K562 (cell line): Measurements from ENCODE around the gene EDRF1. TPM values are rescaled to one million over a fixed set of nuclear protein-coding genes. Genes with fewer than 3 reads are reported as not detected.

Experiments
- ATAC-seq: fragments of 200-7000 bp; cut with Tn5 transposase; 3 replicates; pipeline ENCODE4 v1.9.1; 2020; ENCODE audit warnings: moderate library complexity
- BruUV-seq: library from RNA; stranded (reverse); fragments of 400-500 nt; replicated peaks from 2 replicates; lab custom pipeline; 2021; lab: Mats Ljungman, UMichigan
- CTCF ChIA-PET: fragments of 300-600 bp; formaldehyde crosslinking; extraction: SDS; loops from one replicate; lab custom pipeline; 2021; ENCODE audit warnings: low intra/inter-chr PET ratio; lab: Yijun Ruan, JAX
- POLR2A ChIA-PET: fragments of 300-600, 350-650 bp; sonication (Branson Sonifier 250); formaldehyde crosslinking; extraction: SDS; loops from one replicate; lab custom pipeline; 2021; ENCODE audit warnings: antibody characterized with exemption, inconsistent platforms; lab: Yijun Ruan, JAX
- DNase-seq, 4 experiments: peaks; one replicate each; pipeline versions ENCODE4 v3.0.0 to v3.0.0-alpha.2; 2011 to 2018; ENCODE audit warnings: low spot score in 3 of 4, mixed read lengths in 3 of 4; ENCODE audit errors: extremely low read depth in 1 of 4
- FAIRE-seq: peaks from 2 replicates; lab custom pipeline; 2011; peaks lifted over from hg19 to GRCh38; lab: Jason Lieb, UNC
- H2AFZ ChIP-seq: 2 replicates; pipeline ENCODE4 v1.6.0; 2011; ENCODE audit warnings: low read depth, low read length, control low read depth, inconsistent platforms
- H3K27ac ChIP-seq: fragments of 200-600 bp; 3 replicates; pipeline ENCODE4 v1.8.0; 2011; ENCODE audit warnings: low read depth, mild to moderate bottlenecking, control low read depth, inconsistent platforms, low read length, moderate library complexity, mixed read lengths; ENCODE audit errors: extremely low read depth
- H3K27me3 ChIP-seq, 2 experiments: fragments of 300-600 bp in 1 of 2; 2 replicates in 1 of 2; 3 replicates in 1 of 2; pipeline versions ENCODE4 v1.6.0 to v1.8.0; 2011; ENCODE audit warnings: inconsistent platforms in 2 of 2, low read length in 2 of 2, mild to moderate bottlenecking in 1 of 2, mixed read lengths in 1 of 2, moderate library complexity in 1 of 2; ENCODE audit not compliant: control insufficient read depth in 2 of 2, insufficient read depth in 2 of 2
- H3K36me3 ChIP-seq: fragments of 300-600 bp; 3 replicates; pipeline ENCODE4 v1.8.0; 2011; ENCODE audit warnings: mild to moderate bottlenecking, low read length, inconsistent platforms; ENCODE audit not compliant: control insufficient read depth, insufficient read depth
- H3K4me1 ChIP-seq, 2 experiments: fragments of 200-600 bp in 1 of 2; replicated peaks in 1 of 2; 2 replicates in 1 of 2; 3 replicates in 1 of 2; pipeline versions ENCODE4 v1.5.1 to v1.8.0; 2011; ENCODE audit warnings: inconsistent platforms in 2 of 2, low read length in 2 of 2, mild to moderate bottlenecking in 1 of 2, mixed read lengths in 1 of 2, moderate library complexity in 1 of 2; ENCODE audit not compliant: control insufficient read depth in 2 of 2, insufficient read depth in 2 of 2
- H3K4me2 ChIP-seq: 2 replicates; pipeline ENCODE4 v1.6.1; 2011; ENCODE audit warnings: low read length, control low read depth, inconsistent platforms, mixed read lengths; ENCODE audit not compliant: insufficient read depth
- H3K4me3 ChIP-seq: fragments of 200-600 bp; sonication (generic), shearing (Covaris generic); 2 replicates; pipeline ENCODE4 v1.5.1; 2016; ENCODE audit warnings: control low read depth, inconsistent platforms
- H3K79me2 ChIP-seq: fragments of 200-600 bp; 3 replicates; pipeline ENCODE4 v1.8.0; 2011; ENCODE audit warnings: low read length, inconsistent platforms; ENCODE audit not compliant: control insufficient read depth, insufficient read depth
- H3K9ac ChIP-seq, 2 experiments: 2 replicates each; pipeline versions ENCODE4 v1.6.0 to v1.6.1; 2011; ENCODE audit warnings: low read depth in 2 of 2, low read length in 2 of 2, control low read depth in 1 of 2, inconsistent platforms in 1 of 2, mild to moderate bottlenecking in 1 of 2, mixed read lengths in 1 of 2; ENCODE audit not compliant: insufficient read depth in 1 of 2
- H3K9me1 ChIP-seq: one replicate; pipeline ENCODE4 v1.6.0; 2011; ENCODE audit warnings: inconsistent platforms, mild to moderate bottlenecking, low read length, moderate library complexity; ENCODE audit not compliant: control insufficient read depth, insufficient read depth
- H3K9me3 ChIP-seq: replicated peaks from 2 replicates; pipeline ENCODE4 v1.5.1; 2011; ENCODE audit warnings: low read depth, low read length, inconsistent platforms; ENCODE audit not compliant: control insufficient read depth, insufficient read depth
- H4K20me1 ChIP-seq: replicated peaks from 2 replicates; pipeline ENCODE4 v1.6.1; 2011; ENCODE audit warnings: low read length, inconsistent platforms, mixed read lengths; ENCODE audit not compliant: control insufficient read depth, insufficient read depth
- EP400 ChIP-seq: fragments of 450-650 bp; IDR thresholded peaks from 2 replicates; pipeline ENCODE4 v1.6.1; 2017; ENCODE audit warnings: antibody characterized with exemption, mild to moderate bottlenecking, moderate library complexity
- EZH2 ChIP-seq: IDR thresholded peaks from 2 replicates; pipeline ENCODE4 v1.6.1; 2012; ENCODE audit warnings: low read depth, mild to moderate bottlenecking, inconsistent platforms, low read length, borderline replicate concordance
- PPARD ChIP-seq: fragments of 250-450 bp; sonication (Bioruptor Pico); IDR thresholded peaks from 2 replicates; pipeline ENCODE4 v1.8.0; 2022; ENCODE audit warnings: inconsistent platforms, mild to moderate bottlenecking, moderate library complexity
- RUNX1 ChIP-seq: sonication (generic); IDR thresholded peaks from 2 replicates; pipeline ENCODE4 v1.6.1; 2016; ENCODE audit warnings: antibody characterized with exemption, low read depth
- TGIF2 ChIP-seq: sonication (generic); formaldehyde crosslinking; IDR thresholded peaks from 2 replicates; pipeline ENCODE4 v1.8.1; 2022; ENCODE audit warnings: mild to moderate bottlenecking, missing genetic modification reagents, moderate library complexity
- ZNF311 ChIP-seq: fragments of 250-450 bp; sonication (Bioruptor Pico); IDR thresholded peaks from 2 replicates; pipeline ENCODE4 v1.4.0; 2020; ENCODE audit warnings: mild to moderate bottlenecking, moderate library complexity
- ZNF780A ChIP-seq: fragments of 250-450 bp; sonication (Bioruptor Pico); IDR thresholded peaks from 2 replicates; pipeline ENCODE4 v1.5.0; 2021; ENCODE audit warnings: mild to moderate bottlenecking
- ZSCAN32 ChIP-seq: fragments of 450-650 bp; formaldehyde crosslinking; IDR thresholded peaks from 2 replicates; pipeline ENCODE4 v1.4.0; 2020; ENCODE audit warnings: mild to moderate bottlenecking, moderate library complexity
- WGBS: fragments of 100-300 bp; shearing (Covaris generic); methylation state at CpG from one replicate; pipeline ENCODE4 v1.1.6; 2016; ENCODE audit warnings: low coverage, mixed read lengths; ENCODE audit not compliant: insufficient coverage; ENCODE audit errors: missing lambda C conversion rate; 5-methylcytosine and 5-hydroxymethylcytosine counted together
- in situ Hi-C: fragments of 300-500 bp; cut with MboI; formaldehyde crosslinking; loops from 4 replicates; pipeline ENCODE4 v1.15.0; 2018; ENCODE audit warnings: inconsistent platforms, mixed read lengths
- intact Hi-C: fragments of 100-400 bp; cut with micrococcal nuclease; formaldehyde crosslinking; loops from 2 replicates; pipeline ENCODE4 v1.14.2; 2022
- polyA plus RNA-seq, 8 experiments: library from polyadenylated mRNA; depleted of rRNA in 4 of 8; stranded (reverse) in 5 of 8; unstranded in 3 of 8; fragments of >200 nt; fragmentation: Nextera tagmentation in 2 of 8; fragmentation: Illumina TruSeq in 1 of 8; extraction: Ambion mirVana in 2 of 8; extraction: Trizol in 1 of 8; gene quantifications; 2 replicates each; pipeline versions ENCODE4 v1.2.1 to v1.2.3, GENCODE V29; 2011 to 2014; ENCODE audit warnings: inconsistent platforms in 1 of 8, missing spikeins in 1 of 8
- total RNA-seq, 7 experiments: library from RNA; depleted of rRNA in 6 of 7; stranded (reverse); fragments of >200 nt in 6 of 7; fragmentation: Illumina TruSeq in 2 of 7; extraction: Trizol in 2 of 7; gene quantifications; 2 replicates each; pipeline versions ENCODE4 v1.2.1 to v1.2.3, GENCODE V29; 2011 to 2021; ENCODE audit warnings: low replicate concordance in 1 of 7
- TF ChIP-seq, protein P1 (sequence below): fragments of 250-450 bp; sonication (Bioruptor Pico); IDR thresholded peaks from 2 replicates; pipeline ENCODE4 v1.5.0; 2020; ENCODE audit warnings: mild to moderate bottlenecking, borderline replicate concordance
- TF ChIP-seq, protein P2 (sequence below): fragments of 450-650 bp; formaldehyde crosslinking; IDR thresholded peaks from 2 replicates; pipeline ENCODE4 v1.4.0; 2020; ENCODE audit warnings: mild to moderate bottlenecking, moderate library complexity
- TF ChIP-seq, protein P3 (sequence below): fragments of 250-450 bp; sonication (Bioruptor Pico); IDR thresholded peaks from 2 replicates; pipeline ENCODE4 v1.8.0; 2021; ENCODE audit warnings: moderate library complexity, mild to moderate bottlenecking, inconsistent platforms

EDRF1 gene
- total and polyA plus RNA-seq, 9 of the 15 experiments (the other 6 are each of a cell fraction or from before 2014, with no cell fraction given) = 7.6 to 26.0 (median 18.6) TPM

DNA sequence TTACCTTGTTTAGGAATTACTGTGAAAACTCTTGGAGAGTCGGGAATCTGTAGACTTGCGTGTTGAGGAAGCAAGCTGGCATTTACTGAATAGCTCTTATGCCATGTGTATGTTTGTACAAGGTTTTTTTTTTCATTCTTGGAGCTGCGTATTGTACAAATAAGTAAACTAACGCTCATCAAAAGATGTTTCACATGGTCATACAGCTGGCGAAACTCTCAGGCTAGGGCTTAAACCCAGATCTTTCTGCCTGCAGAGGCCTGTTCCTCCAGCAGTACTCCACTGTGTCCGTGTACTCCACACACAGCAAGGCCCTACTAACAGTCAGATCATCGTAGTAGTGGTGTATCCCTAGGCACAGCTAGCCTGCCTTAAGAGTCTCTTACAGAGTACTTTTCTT lies 7.4 kb downstream of the EDRF1 start:
- in situ Hi-C loops (no loop called here), intact Hi-C loops (no loop called here)
- POLR2A ChIA-PET = interaction anchor here (0.8 kb wide), 1 partner anchor 927 kb away, joined by 4 read pairs; no protein-coding TSS in a partner anchor
- Histone ChIP-seq H3K27ac (no peak overlapping the region), H3K36me3 (peaks cover 92% of the 10 kb centered on the region), H3K9ac (no peak overlapping the region), H4K20me1 (no peaks in the 10 kb centered on the region), H3K4me3 (no peak overlapping the region), H3K79me2 (no peaks in the 10 kb centered on the region), H3K4me1 (no peaks in the 10 kb centered on the region), H3K9me1 (no peaks in the 10 kb centered on the region), H3K27me3 (no peaks in the 10 kb centered on the region), H2AFZ (no peak overlapping the region), H3K9me3 (no peaks in the 10 kb centered on the region), H3K4me2 (no peak overlapping the region)
- FAIRE-seq (no peak), ATAC-seq (no peak), DNase-seq (no peak)
- CTCF ChIA-PET = no interaction called here
- no TSS peak for BruUV-seq
- no peak for TF ChIP-seq EZH2
- no peak for TF ChIP-seq ZNF311
- WGBS = 95% methylated on average over 7 of the region's 7 CpGs

DNA sequence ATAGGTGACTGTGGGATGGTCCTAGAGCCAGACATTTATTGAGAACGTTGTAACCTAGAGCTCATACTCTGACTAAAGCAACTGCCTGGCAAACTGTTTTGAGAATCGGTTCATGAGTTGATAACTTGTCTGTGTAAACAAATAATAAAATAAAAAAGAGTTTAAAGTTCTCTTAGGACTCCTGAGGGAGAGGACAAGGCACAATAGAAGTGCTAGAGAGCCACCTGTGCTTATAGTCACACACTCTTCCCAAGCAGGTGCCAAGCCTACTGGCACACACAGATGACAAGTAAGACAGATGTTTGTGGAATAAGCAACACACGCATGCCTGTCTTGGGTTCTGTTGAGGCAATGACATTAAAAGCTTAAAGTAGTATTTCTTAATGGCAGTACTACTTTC lies 7.9 kb downstream of the EDRF1 start:
- POLR2A ChIA-PET = interaction anchor here (0.8 kb wide), 1 partner anchor 928 kb away, joined by 4 read pairs; no protein-coding TSS in a partner anchor
- in situ Hi-C loops = no loop called here
- no peaks in the 10 kb centered on the region for H3K79me2 ChIP-seq
- TF ChIP-seq, protein P1, sequence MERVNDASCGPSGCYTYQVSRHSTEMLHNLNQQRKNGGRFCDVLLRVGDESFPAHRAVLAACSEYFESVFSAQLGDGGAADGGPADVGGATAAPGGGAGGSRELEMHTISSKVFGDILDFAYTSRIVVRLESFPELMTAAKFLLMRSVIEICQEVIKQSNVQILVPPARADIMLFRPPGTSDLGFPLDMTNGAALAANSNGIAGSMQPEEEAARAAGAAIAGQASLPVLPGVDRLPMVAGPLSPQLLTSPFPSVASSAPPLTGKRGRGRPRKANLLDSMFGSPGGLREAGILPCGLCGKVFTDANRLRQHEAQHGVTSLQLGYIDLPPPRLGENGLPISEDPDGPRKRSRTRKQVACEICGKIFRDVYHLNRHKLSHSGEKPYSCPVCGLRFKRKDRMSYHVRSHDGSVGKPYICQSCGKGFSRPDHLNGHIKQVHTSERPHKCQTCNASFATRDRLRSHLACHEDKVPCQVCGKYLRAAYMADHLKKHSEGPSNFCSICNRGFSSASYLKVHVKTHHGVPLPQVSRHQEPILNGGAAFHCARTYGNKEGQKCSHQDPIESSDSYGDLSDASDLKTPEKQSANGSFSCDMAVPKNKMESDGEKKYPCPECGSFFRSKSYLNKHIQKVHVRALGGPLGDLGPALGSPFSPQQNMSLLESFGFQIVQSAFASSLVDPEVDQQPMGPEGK = no peak
- TF ChIP-seq, protein P2, sequence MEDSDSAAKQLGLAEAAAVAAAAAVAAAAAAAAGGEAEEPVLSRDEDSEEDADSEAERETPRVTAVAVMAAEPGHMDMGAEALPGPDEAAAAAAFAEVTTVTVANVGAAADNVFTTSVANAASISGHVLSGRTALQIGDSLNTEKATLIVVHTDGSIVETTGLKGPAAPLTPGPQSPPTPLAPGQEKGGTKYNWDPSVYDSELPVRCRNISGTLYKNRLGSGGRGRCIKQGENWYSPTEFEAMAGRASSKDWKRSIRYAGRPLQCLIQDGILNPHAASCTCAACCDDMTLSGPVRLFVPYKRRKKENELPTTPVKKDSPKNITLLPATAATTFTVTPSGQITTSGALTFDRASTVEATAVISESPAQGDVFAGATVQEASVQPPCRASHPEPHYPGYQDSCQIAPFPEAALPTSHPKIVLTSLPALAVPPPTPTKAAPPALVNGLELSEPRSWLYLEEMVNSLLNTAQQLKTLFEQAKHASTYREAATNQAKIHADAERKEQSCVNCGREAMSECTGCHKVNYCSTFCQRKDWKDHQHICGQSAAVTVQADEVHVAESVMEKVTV (CRISPR knock-in tag) = no peak
- TF ChIP-seq, protein P3, sequence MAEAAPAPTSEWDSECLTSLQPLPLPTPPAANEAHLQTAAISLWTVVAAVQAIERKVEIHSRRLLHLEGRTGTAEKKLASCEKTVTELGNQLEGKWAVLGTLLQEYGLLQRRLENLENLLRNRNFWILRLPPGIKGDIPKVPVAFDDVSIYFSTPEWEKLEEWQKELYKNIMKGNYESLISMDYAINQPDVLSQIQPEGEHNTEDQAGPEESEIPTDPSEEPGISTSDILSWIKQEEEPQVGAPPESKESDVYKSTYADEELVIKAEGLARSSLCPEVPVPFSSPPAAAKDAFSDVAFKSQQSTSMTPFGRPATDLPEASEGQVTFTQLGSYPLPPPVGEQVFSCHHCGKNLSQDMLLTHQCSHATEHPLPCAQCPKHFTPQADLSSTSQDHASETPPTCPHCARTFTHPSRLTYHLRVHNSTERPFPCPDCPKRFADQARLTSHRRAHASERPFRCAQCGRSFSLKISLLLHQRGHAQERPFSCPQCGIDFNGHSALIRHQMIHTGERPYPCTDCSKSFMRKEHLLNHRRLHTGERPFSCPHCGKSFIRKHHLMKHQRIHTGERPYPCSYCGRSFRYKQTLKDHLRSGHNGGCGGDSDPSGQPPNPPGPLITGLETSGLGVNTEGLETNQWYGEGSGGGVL = no peak
- no peak for TF ChIP-seq PPARD (CRISPR knock-in tag)
- TF ChIP-seq ZNF780A (CRISPR knock-in tag) = no peak
- TF ChIP-seq RUNX1 = no peak
- TF ChIP-seq EP400 = no peak
- no peak for TF ChIP-seq TGIF2 (CRISPR knock-in tag)
- TF ChIP-seq ZSCAN32 (CRISPR knock-in tag) = no peak

More for the DNA sequence above, 7.9 kb downstream of the EDRF1 start:
- Histone ChIP-seq H3K4me1 (no peaks in the 10 kb centered on the region), H3K27me3 (no peaks in the 10 kb centered on the region), H3K9me1 (no peaks in the 10 kb centered on the region), H3K9ac (no peak overlapping the region), H4K20me1 (no peaks in the 10 kb centered on the region), H3K9me3 (no peaks in the 10 kb centered on the region), H3K27ac (no peak overlapping the region), H3K4me2 (no peak overlapping the region), H3K4me3 (no peak overlapping the region), H2AFZ (no peak overlapping the region), H3K36me3 (peaks cover 92% of the 10 kb centered on the region)
- no peak for ATAC-seq
- intact Hi-C loops = no loop called here
- 57% methylated on average over 3 of the region's 3 CpGs for WGBS
- no peak for FAIRE-seq
- DNase-seq = no peak
- BruUV-seq = no TSS peak
- CTCF ChIA-PET = no interaction called here
